CD4-positive, CD25-positive, alpha-beta regulatory T cell (primary cell): ENCODE results near the gene ACAD8. TPM values are rescaled to one million over a fixed set of nuclear protein-coding genes. Genes with fewer than 3 reads are reported as not detected.

ENCODE experiments used
- polyA plus RNA-seq, 4 donors: library from polyadenylated mRNA; unstranded; fragments of 300-500 nt; fragmentation: Illumina TruSeq; gene quantifications; one replicate each; pipeline ENCODE4 v1.2.3, GENCODE V29; 2021
- total RNA-seq: library from RNA; stranded (reverse); gene quantifications from one replicate; pipeline ENCODE4 v1.2.3, GENCODE V29; 2022

ACAD8 gene
- total and polyA plus RNA-seq, 5 donors from 2014 or later: 18.6 to 28.7 (median 20.0) TPM

Other genes starting within 250 kb of the ACAD8 start
- gene JAM3, start 184.5 kb upstream of the ACAD8 start, total RNA-seq: 5.5 TPM
- gene JAM3, start 184.5 kb upstream of the ACAD8 start, polyA plus RNA-seq: 1 to 10 TPM; 3.1 to 4.6 (median 3.3) TPM
- 38.2 TPM for gene NCAPD3, start 29.6 kb upstream of the ACAD8 start, total RNA-seq
- gene NCAPD3, start 29.6 kb upstream of the ACAD8 start, polyA plus RNA-seq: 10 to 100 TPM; 12.9 to 19.3 (median 14.6) TPM
- 65.1 TPM for gene VPS26B, start 28.9 kb upstream of the ACAD8 start, total RNA-seq
- gene VPS26B, start 28.9 kb upstream of the ACAD8 start, polyA plus RNA-seq: 10 to 100 TPM; 43.9 to 61.7 (median 54.3) TPM
- 35.2 TPM for gene THYN1, start 216 bp upstream of the ACAD8 start, total RNA-seq
- gene THYN1, start 216 bp upstream of the ACAD8 start, polyA plus RNA-seq: 100 to 1,000 TPM; 138 to 148 (median 144) TPM
- 2.0 TPM for gene GLB1L3, start 22.8 kb downstream of the ACAD8 start, total RNA-seq
- 1 to 10 TPM; 2.1 to 3.0 (median 2.3) TPM for gene GLB1L3, start 22.8 kb downstream of the ACAD8 start, polyA plus RNA-seq
- gene GLB1L2, start 78.4 kb downstream of the ACAD8 start, total RNA-seq: 0.54 TPM
- under 1 TPM in 3 of 4 donors, not detected in 1; 0.11 to 0.79 (median 0.53) TPM for gene GLB1L2, start 78.4 kb downstream of the ACAD8 start, polyA plus RNA-seq
- gene B3GAT1, start 158.7 kb downstream of the ACAD8 start, total RNA-seq: 1.9 TPM
- gene B3GAT1, start 158.7 kb downstream of the ACAD8 start, polyA plus RNA-seq: not detected